GM12865 (cell line): ENCODE data around the gene USP31.
"Not testable (repeated sequence)": the region's sequence is repeated elsewhere in the genome, so short reads cannot be mapped to it uniquely, and the experiment has no call there.

ENCODE experiments used
- DNase-seq: peaks from one replicate; pipeline ENCODE4 v3.0.0; 2010; ENCODE audit warnings: low read depth
- H3K4me3 ChIP-seq: 2 replicates; pipeline ENCODE4 v1.5.1; 2011; ENCODE audit warnings: mild to moderate bottlenecking, low read depth, low read length, control low read depth
- TF ChIP-seq, protein P1 (sequence below): IDR thresholded peaks from 2 replicates; pipeline ENCODE4 v1.5.1; 2011; ENCODE audit warnings: low read length, control low read depth, low read depth, inconsistent platforms; ENCODE audit not compliant: insufficient read depth; ENCODE audit errors: missing control alignments

Gene USP31

DNA sequence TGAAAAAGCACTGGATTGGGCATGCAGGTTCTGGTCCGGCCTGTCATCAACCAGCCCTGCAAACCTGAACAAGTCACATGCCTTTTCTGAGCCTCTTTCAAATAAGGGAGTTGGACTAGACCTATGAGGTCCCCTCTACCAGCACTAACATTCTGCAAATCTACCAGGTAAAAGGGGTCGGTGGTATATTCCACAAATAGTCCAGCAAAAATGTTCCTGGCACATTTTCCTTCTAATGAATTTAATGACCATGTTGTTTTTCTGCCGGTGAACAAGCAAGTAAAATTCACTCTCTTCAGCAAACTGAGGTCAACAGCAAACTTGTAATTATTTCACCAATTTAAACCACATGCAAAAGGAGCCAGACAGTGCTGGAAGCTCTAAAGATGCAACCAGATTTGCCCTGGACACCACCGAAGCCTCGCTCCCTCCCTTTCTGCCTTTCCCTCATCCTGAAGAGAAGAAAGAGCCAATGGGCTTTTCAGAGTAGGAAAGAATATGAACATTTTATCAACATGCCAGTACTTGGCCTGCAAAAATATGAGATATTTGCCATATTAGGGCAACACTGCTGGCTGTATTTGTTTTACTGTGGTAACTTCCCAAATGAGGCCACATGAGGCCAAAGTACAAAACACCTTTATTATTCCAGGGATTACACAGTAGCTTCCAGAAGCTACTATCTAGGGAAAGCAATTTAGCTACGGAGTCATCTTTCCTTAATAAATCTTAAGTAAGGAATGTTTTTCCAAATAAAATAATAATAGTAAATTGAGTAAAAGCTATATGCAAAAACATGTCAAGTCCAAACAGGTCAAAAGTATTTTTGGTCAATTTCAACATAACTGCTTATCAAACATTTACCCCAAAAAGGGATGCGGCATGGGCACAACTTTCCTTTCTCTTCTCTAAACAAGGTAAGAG lies 45.0 kb downstream of the USP31 start:
- TF ChIP-seq, protein P1, sequence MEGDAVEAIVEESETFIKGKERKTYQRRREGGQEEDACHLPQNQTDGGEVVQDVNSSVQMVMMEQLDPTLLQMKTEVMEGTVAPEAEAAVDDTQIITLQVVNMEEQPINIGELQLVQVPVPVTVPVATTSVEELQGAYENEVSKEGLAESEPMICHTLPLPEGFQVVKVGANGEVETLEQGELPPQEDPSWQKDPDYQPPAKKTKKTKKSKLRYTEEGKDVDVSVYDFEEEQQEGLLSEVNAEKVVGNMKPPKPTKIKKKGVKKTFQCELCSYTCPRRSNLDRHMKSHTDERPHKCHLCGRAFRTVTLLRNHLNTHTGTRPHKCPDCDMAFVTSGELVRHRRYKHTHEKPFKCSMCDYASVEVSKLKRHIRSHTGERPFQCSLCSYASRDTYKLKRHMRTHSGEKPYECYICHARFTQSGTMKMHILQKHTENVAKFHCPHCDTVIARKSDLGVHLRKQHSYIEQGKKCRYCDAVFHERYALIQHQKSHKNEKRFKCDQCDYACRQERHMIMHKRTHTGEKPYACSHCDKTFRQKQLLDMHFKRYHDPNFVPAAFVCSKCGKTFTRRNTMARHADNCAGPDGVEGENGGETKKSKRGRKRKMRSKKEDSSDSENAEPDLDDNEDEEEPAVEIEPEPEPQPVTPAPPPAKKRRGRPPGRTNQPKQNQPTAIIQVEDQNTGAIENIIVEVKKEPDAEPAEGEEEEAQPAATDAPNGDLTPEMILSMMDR: no peak
- H3K4me3 ChIP-seq: no peak overlapping the region
- DNase-seq: no peak

DNA sequence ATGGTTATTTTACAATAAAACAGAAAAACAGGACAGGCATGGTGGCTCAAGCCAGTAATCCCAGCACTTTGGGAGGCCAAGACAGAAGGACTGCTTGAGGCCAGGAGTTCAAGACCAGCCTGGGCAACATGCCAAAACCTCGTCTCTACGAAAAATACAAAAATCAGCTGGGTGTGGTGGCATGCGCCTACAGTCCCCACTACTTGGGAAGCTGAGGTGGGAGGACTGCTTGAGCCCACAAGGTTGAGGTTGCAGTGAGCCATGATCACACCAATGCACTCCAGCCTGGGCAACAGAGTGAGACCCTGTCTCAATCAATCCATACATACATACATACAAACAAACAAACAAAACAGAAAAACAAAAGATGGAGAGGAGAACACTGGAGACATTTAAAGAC lies 45.6 kb downstream of the USP31 start:
- DNase-seq: no peak
- TF ChIP-seq, protein P1: no peak

DNA sequence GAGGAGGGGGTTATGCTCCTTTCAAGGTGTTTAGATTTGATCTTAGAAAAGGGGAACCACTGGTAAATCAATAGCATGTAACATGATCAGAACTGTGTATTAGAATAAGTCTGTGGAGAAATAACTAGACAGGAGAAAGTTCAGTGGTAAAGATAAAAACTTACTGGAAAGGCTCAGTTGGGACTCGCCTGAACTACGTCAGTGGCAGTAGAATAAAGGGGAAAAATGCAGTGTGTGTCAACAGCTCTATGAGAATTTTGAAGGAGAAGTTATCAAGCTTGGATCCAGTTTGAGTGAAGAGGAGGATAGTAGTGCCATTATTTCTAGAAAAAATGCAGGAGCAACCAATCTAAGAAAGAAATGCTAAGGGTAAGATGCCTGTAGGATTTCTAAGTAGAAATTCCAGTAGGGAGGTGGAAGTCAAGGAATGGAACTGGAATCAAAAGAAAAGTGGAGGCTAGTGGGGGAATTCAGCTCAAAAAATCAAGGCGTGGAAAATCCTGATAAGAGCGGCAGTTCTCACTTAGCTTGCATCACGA lies 48.2 kb downstream of the USP31 start:
- no peak for DNase-seq
- TF ChIP-seq, protein P1: no peak
- no peak overlapping the region for H3K4me3 ChIP-seq

More for the DNA sequence above, 45.6 kb downstream of the USP31 start:
- H3K4me3 ChIP-seq: no peak overlapping the region

DNA sequence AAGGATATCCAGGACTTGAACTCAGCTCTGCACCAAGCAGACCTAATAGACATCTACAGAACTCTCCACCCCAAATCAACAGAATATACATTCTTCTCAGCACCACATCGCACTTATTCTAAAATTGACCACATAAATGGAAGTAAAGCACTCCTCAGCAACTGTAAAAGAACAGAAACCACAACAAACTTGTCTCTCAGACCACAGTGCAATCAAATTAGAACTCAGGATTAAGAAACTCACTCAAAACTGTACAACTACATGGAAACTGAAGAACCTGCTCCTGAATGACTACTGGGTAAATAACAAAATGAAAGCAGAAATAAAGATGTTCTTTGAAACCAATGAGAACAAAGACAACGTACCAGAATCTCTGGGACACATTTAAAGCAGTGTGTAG lies 52.8 kb downstream of the USP31 start:
- DNase-seq: peak; percentile 35
- H3K4me3 ChIP-seq: not testable (repeated sequence)

DNA sequence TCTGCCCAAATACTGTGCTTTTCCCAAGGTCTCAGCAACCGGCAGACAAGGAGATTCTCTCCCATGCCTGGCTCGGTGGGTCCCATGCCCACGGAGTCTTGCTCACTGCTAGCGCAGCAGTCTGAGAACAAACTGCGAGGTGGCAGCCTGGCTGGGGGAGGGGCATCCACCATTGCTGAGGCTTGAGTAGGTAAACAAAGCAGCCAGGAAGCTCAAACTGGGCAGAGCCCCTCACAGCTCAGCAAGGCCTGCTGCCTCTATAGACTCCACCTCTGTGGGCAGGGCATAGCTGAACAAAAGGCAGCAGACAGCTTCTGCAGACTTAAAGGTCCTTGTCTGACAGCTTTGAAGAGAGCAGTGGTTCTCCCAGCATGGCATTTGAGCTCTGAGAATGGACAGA lies 55.1 kb downstream of the USP31 start:
- not testable (repeated sequence) for H3K4me3 ChIP-seq, DNase-seq

DNA sequence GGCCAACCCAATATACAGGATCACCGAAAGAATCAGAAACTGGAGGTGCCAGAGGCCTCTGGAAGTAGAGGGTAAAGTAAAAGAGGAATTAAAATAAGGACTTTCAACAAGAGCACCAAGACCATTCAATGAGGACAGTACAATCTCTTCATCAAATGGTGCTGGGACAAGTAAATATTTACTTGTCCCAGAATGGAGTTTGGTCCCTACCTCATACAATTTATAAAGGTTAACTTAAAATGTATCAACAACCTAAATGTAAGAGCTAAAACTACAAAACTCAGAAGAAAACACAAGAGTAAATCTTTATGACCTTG lies 56.5 kb downstream of the USP31 start:
- TF ChIP-seq, protein P1: no peak
- H3K4me3 ChIP-seq: no peak overlapping the region

DNA sequence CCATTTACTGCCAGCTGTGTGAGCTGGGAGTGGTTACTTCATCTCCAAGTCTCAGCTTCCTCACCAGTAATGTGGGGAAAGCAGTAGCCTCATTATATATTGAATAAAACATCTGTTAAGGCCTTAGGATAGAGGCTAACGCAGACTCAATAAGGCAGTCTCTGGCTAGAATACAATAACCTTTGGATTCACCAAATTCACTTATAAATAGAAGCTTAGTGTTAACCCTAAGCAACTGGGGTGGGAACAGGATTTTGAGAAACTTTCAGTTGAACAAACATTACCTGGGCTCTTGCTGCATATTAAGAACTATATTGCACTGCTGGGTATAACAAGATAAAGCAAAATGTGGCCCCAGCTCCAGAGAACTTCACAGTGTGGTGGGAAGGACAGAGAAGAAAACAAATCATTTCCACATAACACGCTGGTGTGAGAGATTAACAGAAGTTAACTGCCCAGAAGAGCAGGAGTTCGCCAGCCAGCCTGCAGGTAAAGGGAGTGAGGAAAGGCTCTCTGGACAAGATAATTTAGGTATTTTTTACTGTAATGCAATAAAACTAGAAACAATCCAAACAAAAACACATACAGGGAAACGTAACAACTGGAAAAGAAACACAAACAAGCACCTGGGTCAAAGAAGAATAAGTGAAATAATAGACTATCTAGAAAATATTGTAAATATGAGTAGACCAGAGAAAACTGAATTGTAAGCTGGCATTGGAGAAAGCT lies 57.0 kb downstream of the USP31 start:
- H3K4me3 ChIP-seq: no peak overlapping the region
- TF ChIP-seq, protein P1: no peak
- DNase-seq: no peak

More for the DNA sequence above, 56.5 kb downstream of the USP31 start:
- no peak for DNase-seq

DNA sequence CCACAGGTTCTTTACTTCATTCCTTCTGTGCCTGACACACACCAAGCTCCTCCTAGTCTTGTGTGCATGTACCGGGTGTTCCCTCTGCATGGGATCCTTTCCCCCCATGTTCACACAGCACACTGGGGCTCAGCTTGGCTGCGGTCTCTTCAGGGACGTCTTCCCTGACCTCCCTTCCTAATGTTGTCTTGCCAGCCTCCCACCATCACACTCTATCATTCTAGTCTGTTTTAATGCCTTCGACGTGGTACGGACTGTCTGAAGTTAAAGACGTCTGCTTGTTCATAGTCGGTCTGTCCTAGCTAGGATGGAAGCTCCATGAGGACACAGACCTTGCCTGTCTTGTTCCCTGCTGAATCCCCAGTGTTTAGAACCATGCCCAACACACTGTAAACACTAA lies 60.1 kb downstream of the USP31 start:
- TF ChIP-seq, protein P1: no peak
- no peak overlapping the region for H3K4me3 ChIP-seq

More for the DNA sequence above, 60.1 kb downstream of the USP31 start:
- no peak for DNase-seq
